IPS-11a (cell line): ENCODE results near the gene ETV1.
A peak's percentile ranks its signal among the peaks of the same experiment; 100 is the strongest.

Source experiments
- H3K4me3 ChIP-seq: one replicate; pipeline ENCODE4 v1.5.1; 2013; ENCODE audit warnings: low read depth, low read length, control low read depth

Gene ETV1

GRCh38 chr7:13989126-13989948 is at the start of gene ETV1:
Gene ETV1, minus strand, starts transcription at chr7:13989666. Its CDS starts 614 bp downstream, at chr7:13989052.
- peak within 1 kb of the TSS; percentile 48 for H3K4me3 ChIP-seq

- H3K4me3 ChIP-seq, result no peak overlapping the region
Measured at GRCh38 chr7:14024406-14024805, 34.9 kb upstream of the ETV1 start.

- H3K4me3 ChIP-seq, result no peak overlapping the region
Measured at GRCh38 chr7:14023838-14024237, 34.4 kb upstream of the ETV1 start.

GRCh38 chr7:14023342-14023741 is 33.9 kb upstream of the ETV1 start:
- H3K4me3 ChIP-seq, result no peak overlapping the region

GRCh38 chr7:14021069-14021468 is 31.6 kb upstream of the ETV1 start:
- no peak overlapping the region for H3K4me3 ChIP-seq

GRCh38 chr7:14020339-14020900 is 31.0 kb upstream of the ETV1 start:
- H3K4me3 ChIP-seq, result no peak overlapping the region

GRCh38 chr7:14018751-14019150 is 29.3 kb upstream of the ETV1 start:
- H3K4me3 ChIP-seq, result no peak overlapping the region

- no peak overlapping the region for H3K4me3 ChIP-seq
Measured at GRCh38 chr7:14016950-14017349, 27.5 kb upstream of the ETV1 start.

- no peak overlapping the region for H3K4me3 ChIP-seq
Measured at GRCh38 chr7:14013898-14014297, 24.4 kb upstream of the ETV1 start.

GRCh38 chr7:14009453-14010418 is 20.3 kb upstream of the ETV1 start:
- no peak overlapping the region for H3K4me3 ChIP-seq

- no peak overlapping the region for H3K4me3 ChIP-seq
Measured at GRCh38 chr7:14001139-14001538, 11.7 kb upstream of the ETV1 start.

GRCh38 chr7:14000247-14000646 is 10.8 kb upstream of the ETV1 start:
- H3K4me3 ChIP-seq, result no peak overlapping the region

GRCh38 chr7:13998866-13999265 is 9.4 kb upstream of the ETV1 start:
- H3K4me3 ChIP-seq, result no peak overlapping the region

- H3K4me3 ChIP-seq, result no peak overlapping the region
Measured at GRCh38 chr7:13992596-13992964, 3.1 kb upstream of the ETV1 start.

- peak overlapping the region; percentile 31 for H3K4me3 ChIP-seq
Measured at GRCh38 chr7:13991791-13992595, 2.5 kb upstream of the ETV1 start.

GRCh38 chr7:13990984-13991790 is 1.7 kb upstream of the ETV1 start:
- H3K4me3 ChIP-seq, result peak overlapping the region; percentile 48

GRCh38 chr7:13990319-13990983 is 985 bp upstream of the ETV1 start:
- peak overlapping the region; percentile 48 for H3K4me3 ChIP-seq

- peak overlapping the region; percentile 48 for H3K4me3 ChIP-seq
Measured at GRCh38 chr7:13989949-13990305, 461 bp upstream of the ETV1 start.

- peak overlapping the region; percentile 48 for H3K4me3 ChIP-seq
Measured at GRCh38 chr7:13988731-13989125, 738 bp downstream of the ETV1 start.
